K562 (cell line): ENCODE measurements around the gene FBXO48. TPM values are rescaled to one million over a fixed set of nuclear protein-coding genes. Genes with fewer than 3 reads are reported as not detected.

Source experiments
- ARID3A ChIP-seq: IDR thresholded peaks from 2 replicates; pipeline ENCODE4 v1.6.1; 2012; ENCODE audit warnings: low read depth, low read length, improper control_type of control experiment, borderline replicate concordance
- BRF1 ChIP-seq: IDR thresholded peaks from 3 replicates; pipeline ENCODE4 v1.6.1; 2011; ENCODE audit warnings: borderline replicate concordance, mild to moderate bottlenecking; ENCODE audit not compliant: insufficient read length; ENCODE audit errors: extremely low read depth
- COPS2 ChIP-seq: fragments of 450-650 bp; conservative IDR thresholded peaks from 2 replicates; pipeline ENCODE4 v1.6.1; 2016; ENCODE audit warnings: mild to moderate bottlenecking, moderate library complexity
- CTCFL ChIP-seq: IDR thresholded peaks from 2 replicates; pipeline ENCODE4 v1.6.1; 2011; ENCODE audit warnings: borderline replicate concordance, low read depth, mild to moderate bottlenecking, moderate library complexity, low read length; ENCODE audit not compliant: insufficient read depth, poor library complexity, severe bottlenecking
- ETV5 ChIP-seq: sonication (generic); formaldehyde crosslinking; IDR thresholded peaks from 2 replicates; pipeline ENCODE4 v1.4.0; 2020; ENCODE audit warnings: low read depth, mild to moderate bottlenecking, missing genetic modification reagents
- ETV6 ChIP-seq, 3 experiments: fragments of 150-350 bp in 1 of 3; sonication (generic) in 1 of 3; formaldehyde crosslinking in 1 of 3; IDR thresholded peaks; 2 replicates each; pipeline versions ENCODE4 v1.6.1 to v1.8.0; 2014 to 2022; ENCODE audit warnings: borderline replicate concordance in 2 of 3, low read depth in 2 of 3, antibody characterized with exemption in 1 of 3, low read length in 1 of 3, mild to moderate bottlenecking in 1 of 3, missing genetic modification reagents in 1 of 3
- FOXJ2 ChIP-seq: fragments of 200-800 bp; sonication (Bioruptor generic); IDR thresholded peaks from 2 replicates; pipeline ENCODE4 v1.6.1; 2016; ENCODE audit warnings: missing genetic modification characterization, missing compliant biosample characterization
- ID3 ChIP-seq, 2 experiments: fragments of 250-450 bp in 1 of 2; fragments of 450-650 bp in 1 of 2; sonication (Bioruptor Pico) in 1 of 2; IDR thresholded peaks; 2 replicates each; pipeline versions ENCODE4 v1.6.1 to v1.8.0; 2016 to 2021; ENCODE audit warnings: mild to moderate bottlenecking in 2 of 2, moderate library complexity in 2 of 2, missing compliant biosample characterization in 1 of 2, missing genetic modification characterization in 1 of 2
- IRF2 ChIP-seq: sonication (generic); formaldehyde crosslinking; IDR thresholded peaks from 2 replicates; pipeline ENCODE4 v1.8.1; 2022; ENCODE audit warnings: mild to moderate bottlenecking, missing genetic modification reagents
- KAT2B ChIP-seq: IDR thresholded peaks from one replicate; pipeline ENCODE4 v1.6.1; 2012; ENCODE audit warnings: low read depth, mild to moderate bottlenecking, control low read depth, inconsistent platforms, low read length, moderate library complexity
- NFE2 ChIP-seq: IDR thresholded peaks from 2 replicates; pipeline ENCODE4 v1.6.1; 2014; ENCODE audit warnings: antibody characterized with exemption, low read depth
- PBX2 ChIP-seq, 2 experiments: IDR thresholded peaks in 1 of 2; conservative IDR thresholded peaks in 1 of 2; 2 replicates each; pipeline ENCODE4 v1.6.1; 2016; ENCODE audit warnings: low read depth in 2 of 2, mild to moderate bottlenecking in 1 of 2, missing compliant biosample characterization in 1 of 2, missing genetic modification characterization in 1 of 2, moderate library complexity in 1 of 2
- POLR2AphosphoS2 ChIP-seq: IDR thresholded peaks from 2 replicates; pipeline ENCODE4 v1.6.1; 2012; ENCODE audit warnings: low read length, improper control_type of control experiment
- TAF15 ChIP-seq: fragments of 200-400 bp; formaldehyde crosslinking; IDR thresholded peaks from 2 replicates; pipeline ENCODE4 v1.6.1; 2017; ENCODE audit warnings: mild to moderate bottlenecking, low read depth, low read length, moderate library complexity
- TCF7 ChIP-seq: sonication (generic); IDR thresholded peaks from 2 replicates; pipeline ENCODE4 v1.6.1; 2016; ENCODE audit warnings: antibody characterized with exemption, borderline replicate concordance
- ZNF224 ChIP-seq: sonication (generic); formaldehyde crosslinking; IDR thresholded peaks from 2 replicates; pipeline ENCODE4 v1.8.0; 2022; ENCODE audit warnings: mild to moderate bottlenecking, missing genetic modification reagents
- polyA plus RNA-seq, 8 experiments: library from polyadenylated mRNA; depleted of rRNA in 4 of 8; stranded (reverse) in 5 of 8; unstranded in 3 of 8; fragments of >200 nt; fragmentation: Nextera tagmentation in 2 of 8; fragmentation: Illumina TruSeq in 1 of 8; extraction: Ambion mirVana in 2 of 8; extraction: Trizol in 1 of 8; gene quantifications; 2 replicates each; pipeline versions ENCODE4 v1.2.1 to v1.2.3, GENCODE V29; 2011 to 2014; ENCODE audit warnings: inconsistent platforms in 1 of 8, missing spikeins in 1 of 8
- total RNA-seq, 7 experiments: library from RNA; depleted of rRNA in 6 of 7; stranded (reverse); fragments of >200 nt in 6 of 7; fragmentation: Illumina TruSeq in 2 of 7; extraction: Trizol in 2 of 7; gene quantifications; 2 replicates each; pipeline versions ENCODE4 v1.2.1 to v1.2.3, GENCODE V29; 2011 to 2021; ENCODE audit warnings: low replicate concordance in 1 of 7
- TF ChIP-seq, protein P1 (sequence below): sonication (generic); formaldehyde crosslinking; IDR thresholded peaks from 2 replicates; pipeline ENCODE4 v1.9.0; 2022; ENCODE audit warnings: mild to moderate bottlenecking, missing genetic modification reagents

FBXO48 gene
- total and polyA plus RNA-seq, 9 of the 15 experiments (the other 6 are each of a cell fraction or from before 2014, with no cell fraction given) = 0.36 to 1.8 (median 0.73) TPM

- no peak for TF ChIP-seq ETV6 (IDR thresholded peaks at IDR 0.05; ENCODE audit: borderline replicate concordance in 1 of 2, low read depth in 2 of 2, low read length in 1 of 2)
- no peak for TF ChIP-seq ETV6 (CRISPR knock-in tag; IDR thresholded peaks at IDR 0.05; ENCODE audit: borderline replicate concordance)
- peak; percentile 29 for TF ChIP-seq ETV5
- no peak for TF ChIP-seq TAF15
- no peak for TF ChIP-seq PBX2 (CRISPR knock-in tag; IDR thresholded peaks at IDR 0.05; ENCODE audit: low read depth)
- no peak for TF ChIP-seq PBX2 (tag; conservative IDR thresholded peaks at IDR 0.05; ENCODE audit: low read depth)
- TF ChIP-seq ID3 (CRISPR knock-in tag; IDR thresholded peaks at IDR 0.05) = no peak
- no peak for TF ChIP-seq ID3 (tag; IDR thresholded peaks at IDR 0.05)
- no peak for TF ChIP-seq CTCFL
- no peak for TF ChIP-seq IRF2 (CRISPR knock-in tag)
- no peak for TF ChIP-seq ARID3A
- no peak for TF ChIP-seq BRF1
- TF ChIP-seq, protein P1, sequence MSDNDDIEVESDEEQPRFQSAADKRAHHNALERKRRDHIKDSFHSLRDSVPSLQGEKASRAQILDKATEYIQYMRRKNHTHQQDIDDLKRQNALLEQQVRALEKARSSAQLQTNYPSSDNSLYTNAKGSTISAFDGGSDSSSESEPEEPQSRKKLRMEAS (CRISPR knock-in tag) = 0 out of 2 replicates have a peak, but pooled peaks have one; percentile 2
- TF ChIP-seq ZNF224 = no peak
- TF ChIP-seq NFE2 = no peak
- TF ChIP-seq TCF7 = no peak
- TF ChIP-seq POLR2AphosphoS2 = no peak
- TF ChIP-seq KAT2B = no peak
- TF ChIP-seq FOXJ2 = no peak
- TF ChIP-seq COPS2 = no peak
These were observed at the start of gene FBXO48, which contains the start of gene APLF (continued) for GRCh38 chr2:68467077-68467960.
